Naive thymus-derived CD4-positive, alpha-beta T cell (primary cell): ENCODE measurements around the gene TMED4. TPM values are rescaled to one million over a fixed set of nuclear protein-coding genes. Genes with fewer than 3 reads are reported as not detected.

Source experiments
- ATAC-seq: fragments of 150-1000 bp; cut with Tn5 transposase; 2 replicates; pipeline ENCODE4 v1.10.0; 2021; ENCODE audit warnings: mild to moderate bottlenecking, moderate library complexity
- CTCF ChIA-PET: fragments of 350-600 bp; sonication (Branson Sonifier 250); formaldehyde crosslinking; loops from one replicate; lab custom pipeline; 2021; ENCODE audit warnings: antibody characterized with exemption; lab: Charles Lee
- POLR2A ChIA-PET: fragments of 350-600 bp; sonication (Branson Sonifier 250); formaldehyde crosslinking; loops from one replicate; lab custom pipeline; 2021; ENCODE audit warnings: antibody characterized with exemption, inconsistent platforms; lab: Charles Lee
- DNase-seq, 9 donors: peaks; one replicate each; pipeline versions ENCODE4 v3.0.0 to v3.0.0-alpha.2; 2020 to 2022; ENCODE audit warnings: mixed read lengths in 1 of 9
- H3K27ac ChIP-seq: one replicate; pipeline ENCODE4 v1.7.0; 2013; ENCODE audit warnings: mild to moderate bottlenecking, low read depth, low read length, moderate library complexity
- H3K27me3 ChIP-seq, 2 donors: one replicate each; pipeline ENCODE4 v1.7.0; 2013; ENCODE audit warnings: low read length in 2 of 2, mild to moderate bottlenecking in 2 of 2, moderate library complexity in 2 of 2; ENCODE audit not compliant: control insufficient read depth in 2 of 2, insufficient read depth in 2 of 2
- H3K36me3 ChIP-seq, 3 experiments: 1 replicate in 2 of 3; 2 replicates in 1 of 3; pipeline ENCODE4 v1.7.0; 2013; ENCODE audit warnings: low read length in 3 of 3, mild to moderate bottlenecking in 3 of 3, moderate library complexity in 1 of 3; ENCODE audit not compliant: insufficient read depth in 3 of 3, control insufficient read depth in 2 of 3
- H3K4me1 ChIP-seq, 2 donors: one replicate each; pipeline ENCODE4 v1.7.0; 2013; ENCODE audit warnings: low read length in 2 of 2, mild to moderate bottlenecking in 2 of 2, moderate library complexity in 1 of 2; ENCODE audit not compliant: control insufficient read depth in 2 of 2, insufficient read depth in 2 of 2
- H3K4me3 ChIP-seq: 2 replicates; pipeline ENCODE4 v1.7.0; 2013; ENCODE audit warnings: mild to moderate bottlenecking, low read length
- H3K9me3 ChIP-seq, 3 experiments: 1 replicate in 2 of 3; 2 replicates in 1 of 3; pipeline ENCODE4 v1.7.0; 2013; ENCODE audit warnings: low read length in 3 of 3; ENCODE audit not compliant: control insufficient read depth in 2 of 3
- H3K27ac Mint-ChIP-seq, 9 donors: one replicate each; pipeline ENCODE4 v1.8.0; 2020 to 2022; ENCODE audit warnings: mixed read lengths in 9 of 9, mild to moderate bottlenecking in 8 of 9, moderate library complexity in 5 of 9, inconsistent platforms in 2 of 9
- H3K27me3 Mint-ChIP-seq, 5 donors: one replicate each; pipeline ENCODE4 v1.8.0; 2021 to 2022; ENCODE audit warnings: mixed read lengths in 5 of 5, mild to moderate bottlenecking in 1 of 5
- H3K36me3 Mint-ChIP-seq, 5 donors: one replicate each; pipeline ENCODE4 v1.8.0; 2020 to 2022; ENCODE audit warnings: mixed read lengths in 5 of 5, mild to moderate bottlenecking in 3 of 5, inconsistent platforms in 1 of 5
- H3K4me1 Mint-ChIP-seq, 7 donors: one replicate each; pipeline ENCODE4 v1.8.0; 2020 to 2022; ENCODE audit warnings: mixed read lengths in 7 of 7, mild to moderate bottlenecking in 3 of 7, inconsistent platforms in 1 of 7
- H3K4me3 Mint-ChIP-seq, 10 donors: one replicate each; pipeline ENCODE4 v1.8.0; 2020 to 2022; ENCODE audit warnings: mild to moderate bottlenecking in 10 of 10, mixed read lengths in 10 of 10, moderate library complexity in 6 of 10, inconsistent platforms in 2 of 10
- H3K9me3 Mint-ChIP-seq, 11 donors: one replicate each; pipeline ENCODE4 v1.8.0; 2020 to 2022; ENCODE audit warnings: mixed read lengths in 11 of 11, mild to moderate bottlenecking in 4 of 11, inconsistent platforms in 1 of 11, moderate library complexity in 1 of 11
- intact Hi-C, 2 donors: fragments of 100-400 bp; cut with micrococcal nuclease; formaldehyde crosslinking; loops; one replicate each; pipeline ENCODE4 v1.15.1; 2023
- polyA plus RNA-seq, 2 donors: library from polyadenylated mRNA; unstranded; fragments of 300-500 nt; fragmentation: Illumina TruSeq; gene quantifications; one replicate each; pipeline ENCODE4 v1.2.3, GENCODE V29; 2021
- total RNA-seq, 6 experiments: library from RNA in 5 of 6; stranded (reverse) in 5 of 6; gene quantifications; 1 replicate in 5 of 6; 2 replicates in 1 of 6; pipeline ENCODE4 v1.2.3 and lab custom pipeline; 2021 to 2026

Gene TMED4
- total and polyA plus RNA-seq, 7 experiments from 2014 or later: 61.6 to 98.5 (median 93.7) TPM

DNA sequence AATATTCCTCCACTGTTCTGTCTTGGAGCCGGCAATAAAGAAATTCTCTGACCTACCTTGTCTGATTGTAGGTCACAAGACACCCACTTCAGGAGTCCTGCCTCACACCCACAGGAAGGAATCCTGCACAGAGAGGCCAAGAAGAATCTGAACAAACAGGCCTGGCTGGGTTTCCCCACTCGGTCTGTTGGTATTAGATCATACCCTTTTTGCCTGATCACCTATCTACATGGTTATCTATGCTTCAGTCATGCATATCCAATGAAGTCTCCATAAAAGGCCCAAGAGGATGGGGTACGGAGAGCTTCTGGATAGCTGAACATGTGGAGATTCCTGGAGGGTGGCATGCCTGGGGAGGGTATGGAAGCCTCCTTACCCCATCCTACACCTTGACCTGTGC, 36.7 kb upstream of the TMED4 start:
- intact Hi-C loops: no loop called here
- peaks cover 33 to 79% of the 10 kb centered on the region in 2 donors for H3K4me1 ChIP-seq

DNA sequence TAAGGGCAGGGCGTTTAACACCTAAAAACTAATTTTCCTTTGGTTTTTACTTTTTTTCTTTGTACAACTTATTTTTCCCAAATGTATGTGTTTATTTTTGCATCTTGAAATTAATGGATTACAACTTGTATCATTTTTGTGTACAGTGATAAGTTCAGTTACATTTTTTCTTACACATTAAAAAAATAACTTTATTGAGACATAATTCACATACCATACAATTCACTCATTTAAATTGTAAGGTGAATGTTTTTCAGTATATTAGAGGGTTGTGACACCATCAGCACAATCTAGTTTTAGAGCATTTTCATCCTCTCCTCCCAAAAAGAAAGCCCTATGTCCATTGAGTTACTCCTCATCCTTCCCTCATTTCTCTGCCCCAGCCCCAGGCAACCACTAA, 36.0 kb upstream of the TMED4 start:
- Histone ChIP-seq H3K9me3 (no peaks in the 10 kb centered on the region), H3K36me3 (peaks cover 0 to 3% (median 0%) of the 10 kb centered on the region in 3 experiments), H3K27ac (no peak overlapping the region), H3K4me3 (no peak overlapping the region), H3K4me1 (peaks cover 30 to 71% of the 10 kb centered on the region in 2 donors), H3K27me3 (no peaks in the 10 kb centered on the region)
- Mint-ChIP-seq H3K4me3 (peak overlapping the region in 1 of 10 donors; percentile 22), H3K9me3 (peaks cover 0 to 2% (median 0%) of the 10 kb centered on the region in 11 donors), H3K27ac (peak overlapping the region in 4 of 9 donors; percentile 32 to 67 (median 38)), H3K4me1 (peaks cover 42 to 83% (median 81%) of the 10 kb centered on the region in 7 donors), H3K27me3 (no peaks in the 10 kb centered on the region), H3K36me3 (peaks cover 0 to 20% (median 10%) of the 10 kb centered on the region in 5 donors)
- ChIA-PET POLR2A (no interaction called here), CTCF (no interaction called here)
- intact Hi-C loops: no loop called here
- no peak for ATAC-seq
- DNase-seq: no peak

More for the DNA sequence above, 36.7 kb upstream of the TMED4 start:
- Histone ChIP-seq H3K9me3 (no peaks in the 10 kb centered on the region), H3K27me3 (no peaks in the 10 kb centered on the region), H3K36me3 (peaks cover 0 to 3% (median 0%) of the 10 kb centered on the region in 3 experiments), H3K4me3 (no peak overlapping the region), H3K27ac (no peak overlapping the region)
- no peaks in the 10 kb centered on the region for H3K9me3 Mint-ChIP-seq
- ChIA-PET POLR2A (interaction anchor here (0.6 kb wide), 1 partner anchor 24 kb away, joined by 3 read pairs; no protein-coding TSS in a partner anchor), CTCF (no interaction called here)
- peaks cover 46 to 89% (median 86%) of the 10 kb centered on the region in 7 donors for H3K4me1 Mint-ChIP-seq
- no peaks in the 10 kb centered on the region for H3K27me3 Mint-ChIP-seq
- H3K36me3 Mint-ChIP-seq: peaks cover 0 to 21% (median 10%) of the 10 kb centered on the region in 5 donors
- peak overlapping the region in 4 of 9 donors; percentile 32 to 67 (median 41) for H3K27ac Mint-ChIP-seq
- ATAC-seq: peak; percentile 39
- peak overlapping the region in 3 of 10 donors; percentile 22 to 34 (median 24) for H3K4me3 Mint-ChIP-seq
- peak in 1 of 9 donors; percentile 33 for DNase-seq

DNA sequence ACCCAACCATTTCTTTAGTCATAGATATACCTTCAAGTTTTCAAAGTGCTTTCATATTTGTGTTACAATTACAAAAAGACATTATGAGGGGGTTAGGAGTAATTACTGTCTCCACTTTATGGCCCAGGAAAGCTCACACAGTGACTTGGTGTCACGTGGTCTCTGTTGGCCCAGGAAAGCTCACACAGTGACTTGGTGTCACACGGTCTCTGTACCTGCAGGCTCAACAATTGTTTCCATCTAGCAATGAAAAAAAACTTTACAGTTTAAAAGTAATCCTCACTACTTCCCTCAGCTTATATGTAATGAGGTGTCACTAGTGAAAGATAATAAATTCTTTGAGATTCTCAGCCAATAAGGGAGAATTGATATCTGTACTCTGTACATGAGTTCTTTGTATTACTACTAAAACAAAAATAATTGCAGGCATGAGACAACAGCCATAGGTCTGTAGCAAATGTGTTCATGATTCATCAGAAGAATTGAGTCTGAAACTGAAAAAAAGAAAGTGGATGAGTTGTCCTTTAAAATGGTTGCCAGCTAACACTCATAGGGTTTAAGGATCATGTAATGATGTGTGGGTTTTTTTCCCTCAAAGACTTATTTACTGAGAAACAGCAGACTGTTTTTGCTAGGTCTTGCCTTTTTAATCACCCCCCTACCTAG, 35.3 kb upstream of the TMED4 start:
- peaks cover 0 to 3% (median 0%) of the 10 kb centered on the region in 3 experiments for H3K36me3 ChIP-seq
- Mint-ChIP-seq H3K27me3 (no peaks in the 10 kb centered on the region), H3K9me3 (peaks cover 0 to 2% (median 0%) of the 10 kb centered on the region in 11 donors), H3K36me3 (peaks cover 0 to 20% (median 10%) of the 10 kb centered on the region in 5 donors), H3K4me1 (peaks cover 39 to 76% (median 74%) of the 10 kb centered on the region in 7 donors), H3K27ac (peak overlapping the region in 4 of 9 donors; percentile 15 to 67 (median 36)), H3K4me3 (peak overlapping the region in 1 of 10 donors; percentile 6)
- peaks cover 25 to 65% of the 10 kb centered on the region in 2 donors for H3K4me1 ChIP-seq
- intact Hi-C loops: loop anchor here in 1 of 2 donors (1.0 kb wide), 1 partner anchor 10 kb away; no protein-coding TSS in a partner anchor
- ATAC-seq (no peak), DNase-seq (no peak)
- no peak overlapping the region for H3K4me3 ChIP-seq
- H3K9me3 ChIP-seq: no peaks in the 10 kb centered on the region
- POLR2A ChIA-PET: interaction anchor here (1.0 to 2.6 kb wide), 3 partner anchors 9 to 15 kb away, joined by 5 to 8 read pairs (median 5); partner anchors contain the start of gene OGDH
- CTCF ChIA-PET: interaction anchor here (0.5 kb wide), 1 partner anchor 8 kb away, joined by 5 read pairs; no protein-coding TSS in a partner anchor
- H3K27me3 ChIP-seq: no peaks in the 10 kb centered on the region
- H3K27ac ChIP-seq: no peak overlapping the region

DNA sequence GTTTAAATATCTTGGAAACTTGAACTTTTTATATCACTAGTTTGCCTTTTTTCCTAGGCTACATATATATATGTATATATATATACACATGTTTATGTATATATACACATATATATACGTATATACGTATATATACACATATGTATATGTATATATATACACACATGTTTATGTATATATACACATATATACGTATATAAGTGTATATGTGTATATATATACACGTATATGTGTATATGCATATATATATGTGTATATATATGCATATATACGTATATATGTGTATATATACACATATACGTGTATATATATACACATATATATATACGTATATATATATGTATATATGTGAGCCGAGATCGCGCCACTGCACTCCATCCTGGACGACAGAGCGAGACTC, 34.5 kb upstream of the TMED4 start:
- Histone ChIP-seq H3K4me3 (no peak overlapping the region), H3K4me1 (peaks cover 22 to 56% of the 10 kb centered on the region in 2 donors), H3K9me3 (no peaks in the 10 kb centered on the region), H3K36me3 (peaks cover 0 to 3% (median 0%) of the 10 kb centered on the region in 3 experiments), H3K27me3 (no peaks in the 10 kb centered on the region), H3K27ac (no peak overlapping the region)
- no peaks in the 10 kb centered on the region for H3K27me3 Mint-ChIP-seq
- peaks cover 35 to 75% (median 72%) of the 10 kb centered on the region in 7 donors for H3K4me1 Mint-ChIP-seq
- intact Hi-C loops: no loop called here
- H3K36me3 Mint-ChIP-seq: peaks cover 0 to 20% (median 10%) of the 10 kb centered on the region in 5 donors
- no peak overlapping the region for H3K27ac Mint-ChIP-seq
- no peak overlapping the region for H3K4me3 Mint-ChIP-seq
- ChIA-PET POLR2A (interaction anchor here (1.0 to 2.6 kb wide), 4 partner anchors 10 to 20 kb away, joined by 4 to 8 read pairs (median 5); partner anchors contain the start of gene OGDH), CTCF (no interaction called here)
- H3K9me3 Mint-ChIP-seq: peaks cover 0 to 2% (median 0%) of the 10 kb centered on the region in 11 donors
- no peak for ATAC-seq
- no peak for DNase-seq

DNA sequence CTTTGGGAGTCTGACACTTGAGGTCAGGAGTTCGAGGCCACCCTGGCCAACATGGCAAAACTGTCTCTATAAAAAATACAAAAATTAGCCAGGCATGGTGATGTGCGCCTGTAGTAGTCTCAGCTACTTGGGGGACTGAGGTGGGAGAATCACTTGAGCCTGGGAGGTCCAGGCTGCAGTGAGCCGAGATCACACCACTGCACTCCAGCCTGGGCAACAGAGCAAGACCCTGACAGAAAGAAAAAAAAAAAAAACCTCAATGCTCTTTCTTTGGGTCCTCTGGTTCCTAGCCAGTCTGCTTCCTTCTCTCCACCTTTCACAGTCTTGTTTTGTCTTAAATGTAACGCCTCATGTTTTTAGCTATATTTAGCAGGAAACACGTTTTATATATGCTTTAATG, 33.8 kb upstream of the TMED4 start:
- H3K9me3 Mint-ChIP-seq: peaks cover 0 to 2% (median 0%) of the 10 kb centered on the region in 11 donors
- Histone ChIP-seq H3K27ac (no peak overlapping the region), H3K27me3 (no peaks in the 10 kb centered on the region), H3K4me3 (no peak overlapping the region), H3K9me3 (no peaks in the 10 kb centered on the region), H3K4me1 (peaks cover 22 to 56% of the 10 kb centered on the region in 2 donors), H3K36me3 (peaks cover 0 to 3% (median 0%) of the 10 kb centered on the region in 3 experiments)
- DNase-seq: no peak
- H3K27ac Mint-ChIP-seq: peak overlapping the region in 4 of 9 donors; percentile 4 to 86 (median 30)
- peaks cover 29 to 67% (median 65%) of the 10 kb centered on the region in 7 donors for H3K4me1 Mint-ChIP-seq
- peaks cover 0 to 17% (median 10%) of the 10 kb centered on the region in 5 donors for H3K36me3 Mint-ChIP-seq
- ChIA-PET CTCF (no interaction called here), POLR2A (interaction anchor here (1.6 to 2.6 kb wide), 3 partner anchors 10 to 21 kb away, joined by 4 to 8 read pairs (median 5); partner anchors contain the start of gene OGDH)
- no peak overlapping the region for H3K4me3 Mint-ChIP-seq
- intact Hi-C loops: loop anchor here in 1 of 2 donors (1.0 kb wide), 1 partner anchor 8 kb away; no protein-coding TSS in a partner anchor
- no peaks in the 10 kb centered on the region for H3K27me3 Mint-ChIP-seq
- no peak for ATAC-seq

DNA sequence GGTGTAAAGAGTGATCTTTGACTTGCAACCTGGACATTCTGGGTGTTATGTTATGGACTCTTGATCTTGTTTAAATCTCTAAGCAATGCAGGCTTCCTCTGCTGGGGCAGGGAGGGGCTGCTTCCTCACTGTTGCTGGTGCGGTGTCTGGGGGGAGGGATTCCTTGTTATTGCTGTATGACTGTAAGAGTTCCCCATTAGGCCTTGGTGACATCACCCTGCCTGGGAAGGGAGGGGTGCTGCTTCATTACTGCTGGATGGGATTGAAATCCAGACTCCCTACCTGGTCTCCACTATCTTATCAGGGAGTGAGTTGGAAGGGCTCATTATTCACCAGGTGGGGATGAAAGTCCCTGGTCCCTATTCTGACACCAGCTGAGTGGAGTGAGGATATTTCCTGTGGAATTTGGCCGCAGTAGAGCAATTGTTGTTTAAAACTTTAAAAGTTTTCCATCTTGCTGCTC, 33.1 kb upstream of the TMED4 start:
- ATAC-seq (peak; percentile 87), DNase-seq (no peak)
- H3K27me3 ChIP-seq: no peaks in the 10 kb centered on the region
- Mint-ChIP-seq H3K4me3 (peak overlapping the region in 7 of 10 donors; percentile 2 to 59 (median 27)), H3K27ac (peak overlapping the region in 8 of 9 donors; percentile 1 to 86 (median 70)), H3K36me3 (peaks cover 0 to 17% (median 10%) of the 10 kb centered on the region in 5 donors), H3K9me3 (peaks cover 0 to 2% (median 0%) of the 10 kb centered on the region in 11 donors), H3K27me3 (no peaks in the 10 kb centered on the region), H3K4me1 (peaks cover 30 to 64% (median 63%) of the 10 kb centered on the region in 7 donors)
- H3K36me3 ChIP-seq: peaks cover 0 to 3% (median 0%) of the 10 kb centered on the region in 3 experiments
- no peak overlapping the region for H3K27ac ChIP-seq
- no peaks in the 10 kb centered on the region for H3K9me3 ChIP-seq
- ChIA-PET CTCF (no interaction called here), POLR2A (interaction anchor here (1.6 to 2.6 kb wide), 2 partner anchors 9 to 22 kb away, joined by 4 to 8 read pairs; partner anchors contain the start of gene OGDH)
- H3K4me3 ChIP-seq: no peak overlapping the region
- intact Hi-C loops: loop anchor here in 1 of 2 donors (1.0 kb wide), 1 partner anchor 8 kb away; no protein-coding TSS in a partner anchor
- peaks cover 22 to 53% of the 10 kb centered on the region in 2 donors for H3K4me1 ChIP-seq
